KG1 (cell line): Measurements from ENCODE around the gene MKS1.

Experiments
- DNase-seq: peaks from one replicate; lab custom pipeline; 2025; lab: John Stamatoyannopoulos, UW

Gene MKS1

GRCh38 chr17:58161566-58161965 is 57.5 kb downstream of the MKS1 start:
- DNase-seq, result no peak

GRCh38 chr17:58158181-58158580 is 60.9 kb downstream of the MKS1 start:
- no peak for DNase-seq

- DNase-seq, result no peak
These were observed 61.9 kb downstream of the MKS1 start for GRCh38 chr17:58156839-58157803.
